ENCODE data around the gene MRGPRG. TPM values are rescaled to one million over a fixed set of nuclear protein-coding genes. Genes with fewer than 3 reads are reported as not detected.

The MRGPRG gene
- total and polyA plus RNA-seq, 9 of the 15 experiments (the other 6 are each of a cell fraction or from before 2014, with no cell fraction given), result not detected

DNA sequence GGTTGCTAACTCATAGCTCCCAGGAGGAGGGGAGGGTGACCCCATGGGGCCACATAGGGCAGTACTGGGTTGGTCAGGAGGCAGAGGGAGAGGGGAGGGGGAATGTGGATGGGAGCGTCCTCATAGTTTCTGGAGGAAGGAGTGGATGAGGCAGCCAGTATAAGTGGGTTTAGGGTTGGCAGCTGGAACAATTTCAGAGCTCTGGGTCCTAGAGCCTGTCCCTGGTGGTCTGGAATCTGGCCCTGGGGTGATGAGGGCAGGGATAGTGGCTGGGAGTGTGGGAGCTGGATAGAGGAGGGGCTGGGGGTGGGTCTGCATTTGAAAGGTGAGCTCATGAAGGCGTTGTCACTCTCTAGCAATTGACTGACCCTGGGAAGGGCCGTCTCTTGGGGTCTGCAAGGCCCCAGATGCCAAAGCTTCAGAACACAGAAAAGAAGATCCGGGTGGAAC, 5.3 kb upstream of the MRGPRG start:
- Histone ChIP-seq H3K4me2 (ENCODE audit: insufficient read depth, low read length) (no peak overlapping the region), H3K27ac (ENCODE audit: extremely low read depth, low read depth, low read length) (no peak overlapping the region), H3K4me1 (replicated peaks in 1 of 2; ENCODE audit: control insufficient read depth in 2 of 2, insufficient read depth in 2 of 2, low read length in 2 of 2) (peaks cover 15 to 95% of the 10 kb centered on the region in 2 experiments; a peak in 4 of 5 replicates), H4K20me1 (replicated peaks; ENCODE audit: control insufficient read depth, insufficient read depth, low read length) (no peaks in the 10 kb centered on the region), H3K9me3 (replicated peaks; ENCODE audit: control insufficient read depth, insufficient read depth, low read depth, low read length) (no peaks in the 10 kb centered on the region), H2AFZ (ENCODE audit: low read depth, low read length) (no peak overlapping the region), H3K4me3 (no peak overlapping the region), H3K36me3 (ENCODE audit: control insufficient read depth, insufficient read depth, low read length) (no peaks in the 10 kb centered on the region), H3K9ac (ENCODE audit: insufficient read depth in 1 of 2, low read depth in 2 of 2, low read length in 2 of 2) (no peak overlapping the region; a peak in 1 of 4 replicates), H3K9me1 (ENCODE audit: control insufficient read depth, insufficient read depth, low read length) (no peaks in the 10 kb centered on the region), H3K27me3 (ENCODE audit: control insufficient read depth in 2 of 2, insufficient read depth in 2 of 2, low read length in 2 of 2) (no peaks in the 10 kb centered on the region), H3K79me2 (ENCODE audit: control insufficient read depth, insufficient read depth, low read length) (no peaks in the 10 kb centered on the region)
- ChIA-PET POLR2A (interaction anchor here (0.6 to 2.9 kb wide), 5 partner anchors 11 to 1739 kb away, joined by 3 to 13 read pairs (median 3); no protein-coding TSS in a partner anchor), CTCF (ENCODE audit: low intra/inter-chr PET ratio) (no interaction called here)
- FAIRE-seq (no peak), DNase-seq (ENCODE audit: extremely low read depth in 1 of 4, low spot score in 3 of 4) (peak in 2 of 4 experiments; percentile 51), ATAC-seq (peak; percentile 54)
- BruUV-seq (replicated peaks), result no TSS peak
- intact Hi-C loops (cut with micrococcal nuclease), result no loop called here
- WGBS (ENCODE audit: insufficient coverage, low coverage, missing lambda C conversion rate), result 28% methylated on average over 4 of the region's 4 CpGs
- in situ Hi-C loops (cut with MboI), result no loop called here
- no peak for TF ChIP-seq BRD4 (IDR thresholded peaks at IDR 0.05)
- no peak for TF ChIP-seq ZBTB1 (CRISPR knock-in tag; IDR thresholded peaks at IDR 0.05; ENCODE audit: borderline replicate concordance, low read depth)
- TF ChIP-seq CBFA2T3 (IDR thresholded peaks at IDR 0.05), result no peak
- TF ChIP-seq SPI1 (IDR thresholded peaks at IDR 0.05; ENCODE audit: borderline replicate concordance, low read depth, low read length), result no peak
- no peak for TF ChIP-seq NR2C1 (IDR thresholded peaks at IDR 0.05)
- no peak for TF ChIP-seq NR2C1 (tag; IDR thresholded peaks at IDR 0.05)
- TF ChIP-seq CXXC5 (CRISPR knock-in tag; IDR thresholded peaks at IDR 0.05), result no peak

Measured in K562 (cell line).